GM12878 (cell line): ENCODE measurements around the gene BCAN. TPM values are rescaled to one million over a fixed set of nuclear protein-coding genes. Genes with fewer than 3 reads are reported as not detected.

Source experiments
- ATAC-seq: fragments of 200-7000 bp; cut with Tn5 transposase; 3 replicates; pipeline ENCODE4 v1.9.1; 2020; ENCODE audit warnings: mild to moderate bottlenecking, moderate library complexity
- BruUV-seq: library from RNA; stranded (reverse); fragments of 400-500 nt; replicated peaks from 2 replicates; lab custom pipeline; 2021; lab: Mats Ljungman, UMichigan
- CTCF ChIA-PET: fragments of 300-600 bp; sonication (Branson Sonifier 250); formaldehyde crosslinking; extraction: SDS; loops from one replicate; lab custom pipeline; 2021; ENCODE audit warnings: inconsistent platforms; lab: Yijun Ruan, JAX
- POLR2A ChIA-PET: fragments of 350-600 bp; formaldehyde crosslinking; extraction: SDS; loops from one replicate; lab custom pipeline; 2021; ENCODE audit warnings: inconsistent platforms; lab: Charles Lee
- RAD21 ChIA-PET: fragments of 300-600 bp; sonication (Branson Sonifier 250); formaldehyde crosslinking; loops from one replicate; lab custom pipeline; 2023; ENCODE audit warnings: antibody characterized with exemption; ENCODE audit not compliant: unreplicated experiment; lab: Charles Lee
- SMC1A ChIA-PET: fragments of 300-600 bp; sonication (Branson Sonifier 250); formaldehyde crosslinking; loops from one replicate; lab custom pipeline; 2023; ENCODE audit not compliant: unreplicated experiment, uncharacterized antibody; lab: Charles Lee
- DNase-seq: peaks from one replicate; pipeline ENCODE4 v3.0.0-alpha.2; 2011; ENCODE audit warnings: low read depth, low spot score
- FAIRE-seq: peaks from 3 replicates; lab custom pipeline; 2011; peaks lifted over from hg19 to GRCh38; lab: Jason Lieb, UNC
- H2AFZ ChIP-seq: 2 replicates; pipeline ENCODE4 v1.6.0; 2011; ENCODE audit warnings: low read depth, low read length, control low read depth; ENCODE audit not compliant: control insufficient read depth
- H3K27ac ChIP-seq: 2 replicates; pipeline ENCODE4 v1.5.1; 2011; ENCODE audit warnings: control low read depth; ENCODE audit not compliant: control insufficient read depth, insufficient read depth
- H3K27me3 ChIP-seq, 2 experiments: replicated peaks in 1 of 2; 2 replicates each; pipeline versions ENCODE4 v1.6.0 to v1.6.1; 2011; ENCODE audit warnings: low read length in 1 of 2; ENCODE audit not compliant: control insufficient read depth in 2 of 2, insufficient read depth in 2 of 2
- H3K36me3 ChIP-seq, 2 experiments: 2 replicates each; pipeline ENCODE4 v1.5.1; 2011; ENCODE audit warnings: low read length in 1 of 2; ENCODE audit not compliant: control insufficient read depth in 2 of 2, insufficient read depth in 2 of 2
- H3K4me1 ChIP-seq: 2 replicates; pipeline ENCODE4 v1.6.1; 2011; ENCODE audit warnings: mild to moderate bottlenecking, low read length, moderate library complexity, mixed read lengths; ENCODE audit not compliant: control insufficient read depth, insufficient read depth
- H3K4me2 ChIP-seq: 2 replicates; pipeline ENCODE4 v1.6.0; 2011; ENCODE audit warnings: control low read depth; ENCODE audit not compliant: control insufficient read depth, insufficient read depth
- H3K4me3 ChIP-seq: fragments of 200-600 bp; sonication (generic); 2 replicates; pipeline ENCODE4 v1.5.1; 2016
- H3K79me2 ChIP-seq: 2 replicates; pipeline ENCODE4 v1.6.0; 2011; ENCODE audit warnings: low read length; ENCODE audit not compliant: control insufficient read depth, insufficient read depth
- H3K9ac ChIP-seq: 2 replicates; pipeline ENCODE4 v1.8.0; 2011; ENCODE audit warnings: low read length, control low read depth, mixed read lengths; ENCODE audit not compliant: control insufficient read depth, insufficient read depth
- H3K9me3 ChIP-seq: replicated peaks from 3 replicates; pipeline ENCODE4 v1.5.1; 2011; ENCODE audit warnings: mild to moderate bottlenecking, low read length; ENCODE audit not compliant: control insufficient read depth, insufficient read depth
- H4K20me1 ChIP-seq: 2 replicates; pipeline ENCODE4 v1.6.0; 2011; ENCODE audit not compliant: control insufficient read depth, insufficient read depth
- BHLHE40 ChIP-seq, 2 experiments: fragments of 450-650 bp in 1 of 2; IDR thresholded peaks; 2 replicates each; pipeline ENCODE4 v1.6.1; 2011 to 2017; ENCODE audit warnings: low read depth in 2 of 2, borderline replicate concordance in 1 of 2, improper control_type of control experiment in 1 of 2, low read length in 1 of 2, mild to moderate bottlenecking in 1 of 2
- CHD2 ChIP-seq: IDR thresholded peaks from 2 replicates; pipeline ENCODE4 v1.6.1; 2011; ENCODE audit warnings: low read depth, low read length, improper control_type of control experiment, borderline replicate concordance
- JUND ChIP-seq: IDR thresholded peaks from 2 replicates; pipeline ENCODE4 v1.6.1; 2012; ENCODE audit warnings: low read depth, mild to moderate bottlenecking, low read length, improper control_type of control experiment, moderate library complexity
- SIX5 ChIP-seq: IDR thresholded peaks from 2 replicates; pipeline ENCODE4 v1.6.1; 2011; ENCODE audit warnings: mild to moderate bottlenecking, low read depth, low read length, moderate library complexity; ENCODE audit not compliant: severe bottlenecking
- SPI1 ChIP-seq: IDR thresholded peaks from 2 replicates; pipeline ENCODE4 v1.6.1; 2011; ENCODE audit warnings: low read depth, mild to moderate bottlenecking, low read length, moderate library complexity, borderline replicate concordance; ENCODE audit not compliant: insufficient read depth
- TCF12 ChIP-seq: IDR thresholded peaks from 2 replicates; pipeline ENCODE4 v1.6.1; 2011; ENCODE audit warnings: low read depth, mild to moderate bottlenecking, low read length
- TCF7 ChIP-seq: IDR thresholded peaks from 2 replicates; pipeline ENCODE4 v1.6.1; 2014; ENCODE audit warnings: antibody characterized with exemption, borderline replicate concordance
- ZZZ3 ChIP-seq: IDR thresholded peaks from 2 replicates; pipeline ENCODE4 v1.6.1; 2011; ENCODE audit warnings: low read depth; ENCODE audit not compliant: control insufficient read depth, insufficient read length
- WGBS: methylation state at CpG from one replicate; pipeline ENCODE4 v1.1.6; 2016; ENCODE audit warnings: low lambda C conversion rate; ENCODE audit not compliant: insufficient replicate concordance, insufficient coverage; ENCODE audit errors: missing lambda C conversion rate; 5-methylcytosine and 5-hydroxymethylcytosine counted together
- in situ Hi-C: fragments of 300-500 bp; cut with MboI; formaldehyde crosslinking; loops from 9 replicates; pipeline ENCODE4 v1.14.3; 2018; ENCODE audit warnings: mixed read lengths
- intact Hi-C: fragments of 100-400 bp; cut with micrococcal nuclease; formaldehyde crosslinking; loops from one replicate; pipeline ENCODE4 v1.14.2; 2022; ENCODE audit not compliant: unreplicated experiment
- polyA plus RNA-seq, 11 experiments: library from polyadenylated mRNA; depleted of rRNA in 4 of 11; unstranded in 6 of 11; stranded (reverse) in 5 of 11; fragments of >200 nt; fragmentation: Nextera tagmentation in 4 of 11; fragmentation: Illumina TruSeq in 1 of 11; extraction: Ambion mirVana in 4 of 11; extraction: Trizol in 1 of 11; gene quantifications; 1 replicate in 1 of 11; 2 replicates in 10 of 11; pipeline versions ENCODE4 v1.2.1 to v1.2.3, GENCODE V29; 2011 to 2016; ENCODE audit warnings: inconsistent platforms in 2 of 11, missing spikeins in 2 of 11, low read depth in 1 of 11
- total RNA-seq, 4 experiments: library from RNA; depleted of rRNA in 3 of 4; stranded (reverse); fragments of >200 nt in 3 of 4; fragmentation: Illumina TruSeq in 1 of 4; extraction: Trizol in 1 of 4; gene quantifications; 2 replicates each; pipeline versions ENCODE4 v1.2.1 to v1.2.3, GENCODE V29; 2013 to 2021

BCAN gene
- total and polyA plus RNA-seq, 10 of the 15 experiments (the other 5 are each of a cell fraction or from before 2014, with no cell fraction given): 0.05 to 1.3 (median 0.18) TPM; not detected in 1

- H3K4me1 ChIP-seq: peaks cover 30% of the 10 kb centered on the region
- intact Hi-C loops: no loop called here
- no peak overlapping the region for H3K27ac ChIP-seq
- 0 out of 4 replicates have a peak, but pooled peaks cover 0 to 2% of the 10 kb centered on the region in 2 experiments for H3K27me3 ChIP-seq
- peaks cover 8% of the 10 kb centered on the region; the same call in 1 of the 2 replicates for H4K20me1 ChIP-seq
- H3K4me3 ChIP-seq: no peak overlapping the region
- no peak for TF ChIP-seq TCF7
- TF ChIP-seq TCF12: no peak
- no peak for TF ChIP-seq BHLHE40 (IDR thresholded peaks at IDR 0.05; ENCODE audit: borderline replicate concordance in 1 of 2, low read depth in 2 of 2, low read length in 1 of 2)
- TF ChIP-seq CHD2: no peak
- DNase-seq (no peak), ATAC-seq (no peak), FAIRE-seq (no peak)
- CTCF ChIA-PET: interaction anchor here (0.7 to 8.3 kb wide), 4 partner anchors 11 to 280 kb away, joined by 3 to 208 read pairs (median 4); no protein-coding TSS in a partner anchor
- whole genome bisulfite sequencing: 54% methylated on average over 1 of the region's 1 CpG
- H3K9me3 ChIP-seq: no peaks in the 10 kb centered on the region
- no TSS peak for BruUV-seq
- no peak overlapping the region for H2AFZ ChIP-seq
- H3K79me2 ChIP-seq: peaks cover 10% of the 10 kb centered on the region
- POLR2A ChIA-PET: interaction anchor here (1.3 kb wide), 1 partner anchor 10 kb away, joined by 4 read pairs; no protein-coding TSS in a partner anchor
- H3K9ac ChIP-seq: no peak overlapping the region
- SMC1A ChIA-PET: interaction anchor here (0.5 to 2.0 kb wide), 7 partner anchors 24 to 1164 kb away, joined by 3 to 7 read pairs (median 3); no protein-coding TSS in a partner anchor
- in situ Hi-C loops: no loop called here
- no peak overlapping the region for H3K4me2 ChIP-seq
- RAD21 ChIA-PET: interaction anchor here (0.9 to 1.9 kb wide), 3 partner anchors 27 to 31 kb away, joined by 3 to 9 read pairs (median 5); no protein-coding TSS in a partner anchor
- no peaks in the 10 kb centered on the region for H3K36me3 ChIP-seq
Measured at GRCh38 chr1:156654700-156655099, 12.8 kb downstream of the BCAN start.

- Histone ChIP-seq H3K4me3 (no peak overlapping the region), H3K9me3 (no peaks in the 10 kb centered on the region), H3K79me2 (peaks cover 14% of the 10 kb centered on the region), H2AFZ (no peak overlapping the region), H4K20me1 (peaks cover 8% of the 10 kb centered on the region; the same call in 1 of the 2 replicates), H3K27me3 (0 out of 4 replicates have a peak, but pooled peaks cover 0 to 2% of the 10 kb centered on the region in 2 experiments), H3K36me3 (no peaks in the 10 kb centered on the region), H3K9ac (no peak overlapping the region), H3K4me2 (no peak overlapping the region), H3K4me1 (peaks cover 33% of the 10 kb centered on the region), H3K27ac (no peak overlapping the region)
- ChIA-PET SMC1A (interaction anchor here (0.5 to 2.0 kb wide), 8 partner anchors 12 to 1164 kb away, joined by 3 to 7 read pairs (median 3); no protein-coding TSS in a partner anchor), RAD21 (interaction anchor here (0.9 to 1.9 kb wide), 4 partner anchors 28 to 32 kb away, joined by 3 to 9 read pairs (median 4); no protein-coding TSS in a partner anchor), POLR2A (interaction anchor here (1.3 kb wide), 1 partner anchor 11 kb away, joined by 4 read pairs; no protein-coding TSS in a partner anchor), CTCF (interaction anchor here (0.7 to 8.3 kb wide), 5 partner anchors 11 to 280 kb away, joined by 3 to 208 read pairs (median 3); no protein-coding TSS in a partner anchor)
- in situ Hi-C loops: no loop called here
- ATAC-seq: no peak
- WGBS: 100% methylated on average over 2 of the region's 2 CpGs
- no TSS peak for BruUV-seq
- TF ChIP-seq SIX5 (no peak), JUND (no peak), ZZZ3 (no peak), SPI1 (peak; percentile 59; the same call in 1 of the 2 replicates)
- intact Hi-C loops: no loop called here
- no peak for FAIRE-seq
- no peak for DNase-seq
Measured at GRCh38 chr1:156655151-156655903, 13.4 kb downstream of the BCAN start.
